Stimulated activated CD8-positive, alpha-beta memory T cell treated with anti-CD3 and anti-CD28 coated beads, Interleukin-7, amount 100 ng/mL, for 48 hours (primary cell): ENCODE results near the gene RPTOR.
A peak's percentile ranks its signal among the peaks of the same experiment; 100 is the strongest.
"Not testable (repeated sequence)": the region's sequence is repeated elsewhere in the genome, so short reads cannot be mapped to it uniquely, and the experiment has no call there.

Experiments
- DNase-seq, 2 donors: peaks; one replicate each; pipeline ENCODE4 v3.0.0-alpha.2; 2020; ENCODE audit warnings: low read depth in 1 of 2; ENCODE audit errors: extremely low read depth in 1 of 2

Gene RPTOR

GRCh38 chr17:80737106-80738019 is 192.7 kb downstream of the RPTOR start:
- no peak for DNase-seq

GRCh38 chr17:80738020-80738808 is 193.6 kb downstream of the RPTOR start:
- DNase-seq, result no peak

DNA sequence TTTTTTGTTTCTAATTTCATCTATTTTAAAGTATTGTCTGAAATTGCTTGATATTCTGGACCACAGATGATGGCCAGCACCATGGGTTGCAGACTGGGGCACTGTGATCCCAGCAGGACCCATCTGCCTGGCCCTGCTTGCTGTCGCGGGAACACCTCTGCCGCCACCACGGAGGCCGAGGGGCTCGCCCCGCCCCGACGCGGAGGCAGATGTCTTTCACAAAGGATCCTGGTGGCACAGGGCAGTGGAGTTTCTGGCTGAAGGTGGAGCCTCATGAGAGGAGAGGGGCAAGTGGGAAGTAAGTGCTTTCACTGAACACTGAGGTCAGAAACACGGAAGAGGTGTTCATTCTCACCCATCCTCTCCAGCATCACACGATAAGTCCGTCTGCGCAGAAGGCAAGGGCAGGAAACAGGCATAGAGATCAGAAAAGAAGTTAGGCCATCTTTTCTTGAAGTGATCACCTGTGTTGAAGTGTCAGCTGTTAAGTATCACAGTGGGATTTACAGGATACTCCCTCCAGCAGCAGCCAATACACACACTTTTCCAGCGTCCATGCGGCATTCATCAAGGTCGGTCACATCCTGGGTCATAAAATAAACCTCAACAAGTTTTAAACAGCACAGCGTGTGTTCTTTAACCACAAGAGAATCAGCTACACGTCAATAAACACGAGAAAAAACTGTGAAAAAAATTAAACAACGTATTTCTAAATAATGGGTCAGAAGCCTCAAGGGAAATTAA is 194.5 kb downstream of the RPTOR start:
- DNase-seq, result no peak

DNA sequence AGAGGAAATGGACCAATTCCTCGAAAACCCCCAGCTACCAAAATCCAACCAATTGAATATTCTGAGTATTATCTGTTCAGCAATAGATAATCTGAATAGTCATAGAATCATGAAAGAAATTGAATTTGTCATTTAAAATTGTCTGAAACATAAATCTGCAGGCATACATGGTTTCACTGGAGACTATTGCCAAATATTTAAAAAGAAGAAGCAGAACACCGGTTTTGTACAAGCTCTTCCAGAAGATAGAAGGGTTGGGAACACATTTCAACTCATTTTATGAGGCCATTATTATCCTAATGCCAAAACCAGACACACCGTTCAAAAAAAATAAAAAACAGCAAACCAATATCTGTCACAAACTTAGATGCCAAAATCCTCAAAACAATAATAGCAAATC is 195.5 kb downstream of the RPTOR start:
- no peak for DNase-seq

DNA sequence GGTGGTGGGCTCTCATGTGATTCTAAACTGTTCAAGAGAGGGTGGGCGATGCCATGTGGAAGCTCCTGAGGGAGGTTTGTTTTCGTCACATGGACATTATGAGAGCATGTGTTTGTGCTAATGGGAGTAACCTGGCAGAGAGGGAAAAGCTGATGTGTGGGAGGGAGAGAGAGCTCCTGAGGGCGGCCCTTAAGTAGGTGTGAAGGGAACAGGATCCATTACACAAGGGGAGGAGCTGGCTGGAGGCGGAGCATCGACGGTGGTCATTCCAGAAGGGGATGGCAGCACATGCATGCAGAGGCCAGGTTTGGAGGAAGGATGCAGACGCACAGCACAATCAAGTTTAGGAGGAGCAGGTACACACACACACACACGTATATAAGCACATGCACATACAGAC is 197.5 kb downstream of the RPTOR start:
- DNase-seq, result no peak

DNA sequence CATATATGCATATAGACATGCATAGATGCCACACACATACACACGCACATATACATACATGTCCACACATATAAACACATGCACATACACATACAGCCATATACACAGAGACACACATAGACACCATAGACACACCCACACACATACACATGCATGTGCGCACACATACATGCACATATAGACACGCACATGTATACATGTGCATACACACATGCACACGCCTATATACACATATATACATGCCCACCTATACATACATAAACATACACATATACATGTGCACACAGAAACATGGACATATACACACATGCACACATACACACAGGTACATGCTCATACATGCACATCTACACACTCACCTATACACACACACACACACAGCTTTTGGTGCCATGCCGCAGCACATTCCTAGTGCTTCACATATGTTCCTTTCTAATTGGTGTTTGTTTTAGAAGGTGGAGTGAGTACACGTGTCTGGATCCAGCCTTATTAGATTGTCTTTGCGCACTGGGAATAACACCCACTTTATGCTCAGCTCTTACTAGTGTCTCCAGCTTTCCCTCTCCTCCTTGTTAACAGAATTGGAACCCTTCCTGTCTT is 198.0 kb downstream of the RPTOR start:
- DNase-seq, result no peak

DNA sequence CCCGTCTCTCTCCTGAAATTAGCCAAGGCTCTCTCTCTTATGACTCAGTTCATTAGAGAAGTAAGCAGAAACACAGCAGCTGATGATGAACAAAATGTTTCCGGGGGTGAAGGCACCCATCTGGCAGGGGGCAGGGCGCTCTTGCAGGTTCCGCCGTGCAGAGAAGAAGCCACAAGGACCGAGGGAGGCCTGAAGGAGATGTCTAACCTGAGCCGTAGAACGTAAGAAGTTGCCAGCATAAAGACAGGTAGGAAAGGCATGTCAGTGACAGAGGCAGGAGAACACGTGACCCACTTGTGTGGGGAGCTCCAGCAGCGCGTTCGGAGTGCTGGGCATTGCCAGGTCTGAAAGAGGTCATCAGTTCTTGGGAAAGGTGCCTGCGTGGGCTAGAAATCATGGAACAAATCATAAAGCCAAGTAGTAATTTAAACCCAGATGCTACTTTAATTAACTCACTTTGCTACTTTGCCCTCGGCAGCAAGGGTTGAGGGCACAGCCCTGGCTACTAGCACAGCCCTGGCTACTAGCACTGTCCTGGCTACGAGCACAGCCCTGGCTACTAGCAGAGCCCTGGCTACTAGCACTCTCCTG is 198.6 kb downstream of the RPTOR start:
- peak in 1 of 2 donors; percentile 26 for DNase-seq

GRCh38 chr17:80743973-80744372 is 199.3 kb downstream of the RPTOR start:
- not testable (repeated sequence) for DNase-seq

GRCh38 chr17:80744725-80745124 is 200.1 kb downstream of the RPTOR start:
- not testable (repeated sequence) for DNase-seq

DNA sequence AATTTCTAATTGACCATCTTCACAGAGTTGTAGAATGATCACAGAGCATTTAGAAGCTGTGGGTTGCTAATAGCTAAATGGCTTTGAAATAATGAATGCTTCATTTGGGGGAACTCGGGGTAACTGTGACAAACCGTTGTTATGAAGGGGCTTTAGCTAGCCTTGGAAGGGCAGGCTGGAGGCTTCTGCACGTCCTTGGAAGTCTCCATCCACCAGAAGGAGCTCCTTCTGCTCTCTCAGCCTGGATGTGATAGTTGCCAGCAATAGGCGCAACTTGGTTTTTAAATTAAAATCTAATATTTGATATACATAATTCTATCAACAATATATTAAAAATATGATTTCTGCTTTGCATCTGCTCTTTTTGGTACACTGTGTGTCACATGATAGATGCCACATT is 200.5 kb downstream of the RPTOR start:
- no peak for DNase-seq

- DNase-seq, result no peak
These were observed 201.8 kb downstream of the RPTOR start for GRCh38 chr17:80746262-80746935.

GRCh38 chr17:80747469-80747868 is 202.8 kb downstream of the RPTOR start:
- no peak for DNase-seq

DNA sequence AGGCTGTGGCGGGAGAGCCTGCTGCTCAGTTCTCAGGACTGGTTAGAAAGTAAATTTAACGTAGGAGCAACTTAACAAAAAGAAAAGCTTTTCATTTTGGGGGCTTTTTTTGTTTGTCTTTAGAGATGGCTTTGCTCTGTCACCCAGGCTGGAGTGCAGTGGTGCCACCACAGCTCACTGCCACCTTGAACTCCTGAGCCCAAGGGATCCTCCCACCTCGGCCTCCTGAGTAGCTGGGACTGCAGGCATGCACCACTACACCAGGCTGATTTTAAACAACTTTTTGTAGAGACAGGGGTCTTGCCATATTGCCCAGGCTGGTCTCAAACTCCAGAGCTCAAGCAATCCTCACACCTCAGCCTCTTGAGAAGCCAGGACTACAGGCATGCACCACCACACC is 205.0 kb downstream of the RPTOR start:
- no peak for DNase-seq

DNA sequence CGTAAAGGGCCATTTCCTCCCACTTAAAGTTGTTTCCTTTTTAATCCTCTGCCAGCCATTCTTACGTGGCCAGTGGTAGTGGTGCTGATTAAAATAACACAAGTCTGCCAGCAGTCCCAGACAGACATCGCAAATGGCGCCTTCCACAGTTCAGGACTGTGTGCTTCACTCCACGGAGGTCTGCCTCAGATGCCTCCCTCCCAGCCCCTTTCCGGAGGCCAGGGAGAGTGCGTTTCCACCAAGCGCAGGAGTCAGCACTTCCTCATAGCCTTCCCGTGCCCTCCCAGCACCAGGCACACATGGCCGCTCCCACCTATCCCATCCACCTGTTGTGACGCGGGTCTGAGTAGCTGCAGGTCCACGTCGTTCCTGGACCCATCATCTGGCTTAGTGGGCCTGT is 205.6 kb downstream of the RPTOR start:
- DNase-seq, result no peak

DNA sequence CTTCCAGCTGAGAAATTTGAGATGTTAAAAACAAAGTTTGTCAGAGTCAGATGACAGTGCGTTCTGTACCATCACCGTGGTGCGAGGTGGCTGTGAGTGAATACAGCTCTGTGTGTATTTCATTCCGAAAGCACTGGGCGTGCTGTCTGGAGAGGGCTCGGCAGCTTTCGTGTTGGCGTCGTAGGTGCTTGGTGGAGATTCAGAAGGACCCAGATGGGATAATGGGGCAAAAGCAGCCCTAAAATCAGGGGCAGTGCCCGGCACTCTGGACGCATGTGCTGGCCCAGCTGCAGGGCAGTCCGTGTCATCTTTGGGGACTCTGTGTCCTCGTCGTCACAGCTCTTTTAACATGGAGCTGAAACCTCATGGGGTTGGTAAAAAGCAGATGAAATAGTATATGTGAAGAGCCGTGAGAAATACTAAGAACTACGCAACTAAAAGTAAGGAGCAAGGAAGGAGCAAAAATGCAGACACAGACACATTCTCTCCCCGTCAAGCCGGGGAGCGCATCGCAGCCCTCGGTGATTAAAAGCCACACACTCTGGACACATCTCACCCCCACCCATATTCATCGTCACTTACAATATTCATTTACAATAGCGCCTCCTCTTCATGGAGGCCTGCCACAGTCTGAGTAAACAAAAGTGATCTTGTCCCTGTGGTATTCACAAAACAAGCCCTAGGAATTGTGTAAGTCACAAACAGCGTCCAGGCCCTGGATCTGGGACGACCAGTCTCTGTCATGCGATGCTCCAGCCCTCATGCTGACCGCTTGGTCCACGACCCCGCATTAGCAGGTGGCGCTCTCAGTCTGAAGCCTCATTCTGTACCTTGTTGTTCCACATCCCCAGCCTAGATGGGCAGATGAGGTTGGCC is 206.7 kb downstream of the RPTOR start:
- no peak for DNase-seq

GRCh38 chr17:80751946-80752581 is 207.4 kb downstream of the RPTOR start:
- DNase-seq, result no peak

- DNase-seq, result no peak
These were observed 209.2 kb downstream of the RPTOR start for GRCh38 chr17:80753685-80754345.

DNA sequence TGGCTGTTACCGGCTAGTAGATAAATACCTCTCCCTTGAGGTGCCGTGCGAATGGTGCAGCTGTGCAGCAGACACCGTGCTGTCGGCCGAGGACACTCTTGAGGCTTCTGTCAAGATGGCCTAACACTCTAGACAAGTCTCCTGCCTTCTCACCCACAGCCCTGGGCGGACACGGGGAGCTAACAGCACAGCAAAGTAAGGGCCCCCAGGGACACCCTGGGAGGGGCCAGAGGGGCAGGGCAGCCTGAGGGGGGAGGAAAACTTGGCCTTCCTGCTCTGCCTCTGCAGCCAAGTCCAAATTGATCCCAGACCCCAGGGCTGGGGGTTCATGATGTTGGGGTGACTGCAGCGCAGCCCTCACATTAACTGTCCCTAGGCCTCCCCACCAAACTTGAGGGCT is 210.2 kb downstream of the RPTOR start:
- no peak for DNase-seq
